Neuronal stem cell (in vitro differentiated cells): ENCODE results near the gene LAS1L. TPM values are rescaled to one million over a fixed set of nuclear protein-coding genes. Genes with fewer than 3 reads are reported as not detected.
A peak's percentile ranks its signal among the peaks of the same experiment; 100 is the strongest.

Source experiments
- DNase-seq: peaks from one replicate; pipeline ENCODE4 v3.0.0-alpha.2; 2013; ENCODE audit warnings: low spot score
- H2AFZ ChIP-seq: one replicate; pipeline ENCODE4 v1.6.1; 2013; ENCODE audit warnings: mild to moderate bottlenecking, low read length, inconsistent platforms
- H2AK5ac ChIP-seq: 2 replicates; pipeline ENCODE4 v1.6.1; 2013; ENCODE audit warnings: low read depth, mild to moderate bottlenecking, inconsistent platforms, low read length, moderate library complexity, mixed read lengths
- H2BK120ac ChIP-seq: 2 replicates; pipeline ENCODE4 v1.6.1; 2013; ENCODE audit warnings: low read depth, mild to moderate bottlenecking, inconsistent platforms, low read length, moderate library complexity, mixed read lengths
- H2BK12ac ChIP-seq: one replicate; pipeline ENCODE4 v1.6.1; 2013; ENCODE audit warnings: low read length, inconsistent platforms
- H2BK15ac ChIP-seq: 2 replicates; pipeline ENCODE4 v1.6.1; 2013; ENCODE audit warnings: mild to moderate bottlenecking, low read length, inconsistent platforms, mixed read lengths
- H2BK5ac ChIP-seq: one replicate; pipeline ENCODE4 v1.6.1; 2013; ENCODE audit warnings: inconsistent platforms, mild to moderate bottlenecking, low read length, moderate library complexity
- H3K14ac ChIP-seq: one replicate; pipeline ENCODE4 v1.6.1; 2013; ENCODE audit warnings: low read length, inconsistent platforms
- H3K18ac ChIP-seq: 2 replicates; pipeline ENCODE4 v1.6.1; 2013; ENCODE audit warnings: low read length, inconsistent platforms
- H3K23ac ChIP-seq: 2 replicates; pipeline ENCODE4 v1.6.1; 2013; ENCODE audit warnings: low read depth, mild to moderate bottlenecking, mixed read lengths, low read length, inconsistent platforms; ENCODE audit not compliant: poor library complexity
- H3K27ac ChIP-seq: replicated peaks from 3 replicates; pipeline ENCODE4 v1.5.1; 2013; ENCODE audit warnings: low read length, inconsistent platforms
- H3K27me3 ChIP-seq, 3 experiments: 2 replicates each; pipeline ENCODE4 v1.6.1; 2013; ENCODE audit warnings: low read length in 3 of 3, mild to moderate bottlenecking in 2 of 3, inconsistent platforms in 1 of 3, low read depth in 1 of 3, mixed read lengths in 1 of 3, moderate library complexity in 1 of 3; ENCODE audit not compliant: control insufficient read depth in 3 of 3, insufficient read depth in 3 of 3
- H3K36me3 ChIP-seq, 2 donors: replicated peaks in 1 of 2; 2 replicates each; pipeline ENCODE4 v1.6.1; 2013; ENCODE audit warnings: low read length in 2 of 2; ENCODE audit not compliant: control insufficient read depth in 2 of 2, insufficient read depth in 2 of 2
- H3K4ac ChIP-seq: 2 replicates; pipeline ENCODE4 v1.6.1; 2013; ENCODE audit warnings: inconsistent platforms, mild to moderate bottlenecking, low read length, moderate library complexity
- H3K4me1 ChIP-seq, 2 donors: 1 replicate in 1 of 2; 2 replicates in 1 of 2; pipeline ENCODE4 v1.6.1; 2013; ENCODE audit warnings: low read length in 2 of 2, low read depth in 1 of 2; ENCODE audit not compliant: control insufficient read depth in 2 of 2, insufficient read depth in 1 of 2
- H3K4me2 ChIP-seq: one replicate; pipeline ENCODE4 v1.6.1; 2013; ENCODE audit warnings: mild to moderate bottlenecking, low read length, inconsistent platforms; ENCODE audit not compliant: insufficient read depth, poor library complexity, severe bottlenecking
- H3K4me3 ChIP-seq, 2 donors: 2 replicates each; pipeline ENCODE4 v1.5.1; 2013; ENCODE audit warnings: low read length in 2 of 2, mild to moderate bottlenecking in 2 of 2, inconsistent platforms in 1 of 2, moderate library complexity in 1 of 2
- H3K79me1 ChIP-seq: one replicate; pipeline ENCODE4 v1.6.1; 2013; ENCODE audit warnings: low read depth, mild to moderate bottlenecking, inconsistent platforms, low read length, moderate library complexity
- H3K9ac ChIP-seq: one replicate; pipeline ENCODE4 v1.6.1; 2013; ENCODE audit warnings: mild to moderate bottlenecking, low read depth, low read length, inconsistent platforms; ENCODE audit not compliant: poor library complexity
- H3K9me3 ChIP-seq, 2 donors: replicated peaks in 1 of 2; 2 replicates each; pipeline versions ENCODE3 to v1.6.1; 2013; ENCODE audit warnings: low read length in 2 of 2, mild to moderate bottlenecking in 2 of 2, inconsistent platforms in 1 of 2, low read depth in 1 of 2, mixed read lengths in 1 of 2, moderate library complexity in 1 of 2; ENCODE audit not compliant: control insufficient read depth in 2 of 2, insufficient read depth in 1 of 2
- H4K8ac ChIP-seq: one replicate; pipeline ENCODE4 v1.6.1; 2013; ENCODE audit warnings: low read depth, mild to moderate bottlenecking, inconsistent platforms, low read length, moderate library complexity
- H4K91ac ChIP-seq: one replicate; pipeline ENCODE4 v1.6.1; 2013; ENCODE audit warnings: low read length, low read depth, mild to moderate bottlenecking, inconsistent platforms; ENCODE audit not compliant: poor library complexity
- WGBS, 2 donors: extraction: QIAGEN DNeasy Blood & Tissue Kit; methylation state at CpG; one replicate each; pipeline ENCODE4 v1.1.7; 2013; ENCODE audit warnings: missing lambda C conversion rate in 2 of 2, mixed read lengths in 1 of 2; ENCODE audit not compliant: insufficient read length in 2 of 2, insufficient replicate concordance in 1 of 2; ENCODE audit errors: extremely low coverage in 2 of 2; 5-methylcytosine and 5-hydroxymethylcytosine counted together
- polyA plus RNA-seq, 2 experiments: library from polyadenylated mRNA; stranded (reverse); fragments of 200-250 nt; gene quantifications; one replicate each; pipeline ENCODE4 v1.2.3, GENCODE V29; 2013

Gene LAS1L
- 28.4 TPM for polyA plus RNA-seq (2013, experiment 1 of 2)
- polyA plus RNA-seq (2013, experiment 2 of 2): 26.8 TPM

DNA sequence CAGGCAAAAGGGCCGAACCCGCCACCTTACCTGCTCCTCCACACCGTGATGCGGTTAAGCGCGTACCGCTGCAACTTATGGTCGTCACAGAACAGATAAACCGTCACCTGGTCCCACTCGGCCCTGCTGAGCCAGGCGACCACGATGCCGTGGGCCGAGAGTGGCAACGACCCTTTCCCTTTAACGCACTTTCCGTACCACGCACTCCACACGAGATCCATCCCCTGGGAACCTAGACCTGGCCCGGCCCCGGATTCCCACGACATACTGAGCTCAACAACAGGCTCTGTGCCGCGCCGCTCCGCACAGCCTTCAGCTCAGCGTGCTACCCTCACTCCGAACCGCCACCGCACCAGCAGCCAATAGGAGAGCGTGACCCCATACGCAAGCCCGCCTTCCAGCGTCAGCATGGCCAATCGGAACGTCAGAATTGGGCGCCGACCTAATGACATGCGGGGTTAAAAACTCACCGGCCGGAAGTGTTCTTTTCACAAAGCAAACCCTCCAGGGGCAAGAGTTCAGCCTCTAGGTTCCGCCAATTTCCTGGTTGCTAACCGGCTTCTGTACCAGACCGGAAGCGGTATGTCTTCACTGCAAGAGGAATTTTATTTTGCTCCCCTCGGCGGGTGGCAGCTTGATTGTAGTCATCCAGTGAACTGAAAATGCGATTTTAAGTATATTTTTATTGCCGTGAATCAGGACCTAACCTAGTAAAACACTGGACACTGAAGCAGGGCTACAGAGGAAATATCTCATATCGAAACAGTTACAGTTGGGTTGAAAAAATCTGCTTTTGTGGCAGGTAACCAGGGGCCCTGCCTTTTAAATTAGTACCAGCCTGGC is at the start of gene LAS1L:
TSS of gene LAS1L (minus strand) at position 338 of the 843 bp plus-strand sequence. CDS start at position 266, 72 bp downstream.
- Histone ChIP-seq H3K23ac (no peak within 1 kb of the TSS), H2BK5ac (no peak within 1 kb of the TSS), H3K9me3 (no peaks in the 10 kb centered on the region), H3K27me3 (no peaks in the 10 kb centered on the region), H2BK12ac (no peak within 1 kb of the TSS), H3K18ac (peak within 1 kb of the TSS; percentile 38), H2AFZ (peak within 1 kb of the TSS; percentile 81), H3K4me3 (peak within 1 kb of the TSS; percentile 94 to 99), H3K36me3 (peaks cover under 1 to 19% of the 10 kb centered on the region in 2 donors), H4K91ac (peak within 1 kb of the TSS; percentile 85), H3K79me1 (no peaks in the 10 kb centered on the region), H2AK5ac (peak within 1 kb of the TSS; percentile 56), H3K9ac (peak within 1 kb of the TSS; percentile 86), H3K27ac (no peak within 1 kb of the TSS), H3K14ac (no peak within 1 kb of the TSS), H4K8ac (no peak within 1 kb of the TSS), H2BK120ac (no peak within 1 kb of the TSS), H3K4me2 (peak within 1 kb of the TSS; percentile 57), H2BK15ac (no peak within 1 kb of the TSS), H3K4me1 (peaks cover 1 to 5% of the 10 kb centered on the region in 2 donors), H3K4ac (no peak within 1 kb of the TSS)
- WGBS, 2 donors: no CpG with 5 or more reads among the region's 50 CpGs
- peak; percentile 86 for DNase-seq

GRCh38 chrX:65582450-65583082 is 48.0 kb upstream of the LAS1L start:
- peaks cover 0 to 14% (median 0%) of the 10 kb centered on the region in 3 experiments for H3K27me3 ChIP-seq
- no peak overlapping the region for H4K8ac ChIP-seq
- H3K9ac ChIP-seq: no peak overlapping the region
- no peak overlapping the region for H3K4me2 ChIP-seq
- H3K23ac ChIP-seq: no peak overlapping the region
- no CpG with 5 or more reads among the region's 4 CpGs for WGBS, 2 donors
- no peaks in the 10 kb centered on the region for H3K9me3 ChIP-seq
- no peak for DNase-seq
- H2BK5ac ChIP-seq: no peak overlapping the region
- no peak overlapping the region for H3K14ac ChIP-seq
- H3K18ac ChIP-seq: no peak overlapping the region
- no peak overlapping the region for H4K91ac ChIP-seq
- no peak overlapping the region for H2AK5ac ChIP-seq
- no peaks in the 10 kb centered on the region for H3K36me3 ChIP-seq
- no peak overlapping the region for H2BK120ac ChIP-seq
- H3K4ac ChIP-seq: no peak overlapping the region
- peaks cover 0 to 2% of the 10 kb centered on the region in 2 donors for H3K4me1 ChIP-seq
- H3K27ac ChIP-seq: no peak overlapping the region
- H2BK12ac ChIP-seq: no peak overlapping the region
- H3K79me1 ChIP-seq: no peaks in the 10 kb centered on the region
- H2AFZ ChIP-seq: peak overlapping the region; percentile 51
- H2BK15ac ChIP-seq: no peak overlapping the region
- H3K4me3 ChIP-seq: no peak overlapping the region

DNA sequence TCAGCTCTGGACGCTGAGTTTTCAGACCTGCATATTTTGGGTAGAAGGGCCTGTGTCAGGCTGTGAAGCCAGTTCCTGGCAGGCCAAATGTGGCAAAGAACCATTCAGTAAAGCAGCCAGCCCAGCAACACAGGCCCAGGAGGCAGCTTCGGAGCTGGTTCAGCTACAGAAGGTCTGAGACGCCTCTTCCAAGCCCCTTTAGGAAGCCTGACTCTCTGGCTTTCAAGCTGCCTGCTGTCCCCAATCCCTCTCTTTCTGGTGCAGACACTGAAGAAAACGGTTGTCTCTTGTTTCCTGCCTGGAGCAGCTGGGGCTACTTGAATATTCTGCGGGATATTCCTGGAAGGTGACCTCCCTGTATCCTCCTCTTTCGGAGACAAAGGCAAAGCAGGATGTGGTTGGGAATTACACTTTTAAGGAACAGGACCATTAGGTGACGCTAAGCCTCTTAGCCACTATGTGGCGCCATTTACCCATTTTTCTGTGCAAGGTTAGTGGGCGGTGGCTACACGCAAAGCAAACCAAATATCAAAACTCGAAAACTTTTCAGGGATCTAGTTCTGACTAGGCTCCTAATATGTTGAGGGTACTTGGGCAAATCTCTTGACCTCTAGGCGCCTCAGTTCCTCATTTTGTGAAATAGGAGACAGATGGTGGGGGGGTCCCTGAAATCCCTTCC is 47.2 kb upstream of the LAS1L start:
- H3K27me3 ChIP-seq: peaks cover 0 to 9% (median 0%) of the 10 kb centered on the region in 3 experiments
- no CpG with 5 or more reads among the region's 12 CpGs for WGBS, 2 donors
- no peak overlapping the region for H4K91ac ChIP-seq
- H2AFZ ChIP-seq: peak overlapping the region; percentile 81
- no peaks in the 10 kb centered on the region for H3K9me3 ChIP-seq
- no peak overlapping the region for H3K4me2 ChIP-seq
- peaks cover 0 to 2% of the 10 kb centered on the region in 2 donors for H3K4me1 ChIP-seq
- H3K18ac ChIP-seq: no peak overlapping the region
- no peak overlapping the region for H3K4me3 ChIP-seq
- H3K9ac ChIP-seq: no peak overlapping the region
- no peak overlapping the region for H4K8ac ChIP-seq
- peak; percentile 36 for DNase-seq
- no peak overlapping the region for H2BK12ac ChIP-seq
- no peaks in the 10 kb centered on the region for H3K36me3 ChIP-seq
- H2BK5ac ChIP-seq: no peak overlapping the region
- no peak overlapping the region for H3K4ac ChIP-seq
- no peak overlapping the region for H2BK120ac ChIP-seq
- H3K79me1 ChIP-seq: no peaks in the 10 kb centered on the region
- no peak overlapping the region for H2BK15ac ChIP-seq
- H3K14ac ChIP-seq: no peak overlapping the region
- H2AK5ac ChIP-seq: no peak overlapping the region
- H3K23ac ChIP-seq: no peak overlapping the region
- no peak overlapping the region for H3K27ac ChIP-seq

GRCh38 chrX:65578346-65578745 is 43.8 kb upstream of the LAS1L start:
- H3K79me1 ChIP-seq: no peaks in the 10 kb centered on the region
- H3K27me3 ChIP-seq: peaks cover 0 to 5% (median 0%) of the 10 kb centered on the region in 3 experiments
- DNase-seq: no peak
- H3K4me3 ChIP-seq: no peak overlapping the region
- H3K4me2 ChIP-seq: no peak overlapping the region
- no peak overlapping the region for H2BK120ac ChIP-seq
- no peak overlapping the region for H3K27ac ChIP-seq
- no peak overlapping the region for H3K9ac ChIP-seq
- no peak overlapping the region for H3K18ac ChIP-seq
- peaks cover 0 to 2% of the 10 kb centered on the region in 2 donors for H3K4me1 ChIP-seq
- H2BK15ac ChIP-seq: no peak overlapping the region
- H2BK5ac ChIP-seq: no peak overlapping the region
- no peak overlapping the region for H3K14ac ChIP-seq
- H3K9me3 ChIP-seq: no peaks in the 10 kb centered on the region
- H4K8ac ChIP-seq: no peak overlapping the region
- no peak overlapping the region for H4K91ac ChIP-seq
- H3K23ac ChIP-seq: no peak overlapping the region
- H2BK12ac ChIP-seq: no peak overlapping the region
- H3K36me3 ChIP-seq: no peaks in the 10 kb centered on the region
- H2AFZ ChIP-seq: no peak overlapping the region
- no peak overlapping the region for H3K4ac ChIP-seq
- H2AK5ac ChIP-seq: no peak overlapping the region
